GM12878 (cell line): ENCODE measurements around the gene MPPED1. TPM values are rescaled to one million over a fixed set of nuclear protein-coding genes. Genes with fewer than 3 reads are reported as not detected.

ENCODE experiments used
- ATAC-seq: fragments of 200-7000 bp; cut with Tn5 transposase; 3 replicates; pipeline ENCODE4 v1.9.1; 2020; ENCODE audit warnings: mild to moderate bottlenecking, moderate library complexity
- BruUV-seq: library from RNA; stranded (reverse); fragments of 400-500 nt; replicated peaks from 2 replicates; lab custom pipeline; 2021; lab: Mats Ljungman, UMichigan
- CTCF ChIA-PET: fragments of 300-600 bp; sonication (Branson Sonifier 250); formaldehyde crosslinking; extraction: SDS; loops from one replicate; lab custom pipeline; 2021; ENCODE audit warnings: inconsistent platforms; lab: Yijun Ruan, JAX
- POLR2A ChIA-PET: fragments of 350-600 bp; formaldehyde crosslinking; extraction: SDS; loops from one replicate; lab custom pipeline; 2021; ENCODE audit warnings: inconsistent platforms; lab: Charles Lee
- RAD21 ChIA-PET: fragments of 300-600 bp; sonication (Branson Sonifier 250); formaldehyde crosslinking; loops from one replicate; lab custom pipeline; 2023; ENCODE audit warnings: antibody characterized with exemption; ENCODE audit not compliant: unreplicated experiment; lab: Charles Lee
- SMC1A ChIA-PET: fragments of 300-600 bp; sonication (Branson Sonifier 250); formaldehyde crosslinking; loops from one replicate; lab custom pipeline; 2023; ENCODE audit not compliant: unreplicated experiment, uncharacterized antibody; lab: Charles Lee
- DNase-seq: peaks from one replicate; pipeline ENCODE4 v3.0.0-alpha.2; 2011; ENCODE audit warnings: low read depth, low spot score
- FAIRE-seq: peaks from 3 replicates; lab custom pipeline; 2011; peaks lifted over from hg19 to GRCh38; lab: Jason Lieb, UNC
- H2AFZ ChIP-seq: 2 replicates; pipeline ENCODE4 v1.6.0; 2011; ENCODE audit warnings: low read depth, low read length, control low read depth; ENCODE audit not compliant: control insufficient read depth
- H3K27ac ChIP-seq: 2 replicates; pipeline ENCODE4 v1.5.1; 2011; ENCODE audit warnings: control low read depth; ENCODE audit not compliant: control insufficient read depth, insufficient read depth
- H3K27me3 ChIP-seq, 2 experiments: replicated peaks in 1 of 2; 2 replicates each; pipeline versions ENCODE4 v1.6.0 to v1.6.1; 2011; ENCODE audit warnings: low read length in 1 of 2; ENCODE audit not compliant: control insufficient read depth in 2 of 2, insufficient read depth in 2 of 2
- H3K36me3 ChIP-seq, 2 experiments: 2 replicates each; pipeline ENCODE4 v1.5.1; 2011; ENCODE audit warnings: low read length in 1 of 2; ENCODE audit not compliant: control insufficient read depth in 2 of 2, insufficient read depth in 2 of 2
- H3K4me1 ChIP-seq: 2 replicates; pipeline ENCODE4 v1.6.1; 2011; ENCODE audit warnings: mild to moderate bottlenecking, low read length, moderate library complexity, mixed read lengths; ENCODE audit not compliant: control insufficient read depth, insufficient read depth
- H3K4me2 ChIP-seq: 2 replicates; pipeline ENCODE4 v1.6.0; 2011; ENCODE audit warnings: control low read depth; ENCODE audit not compliant: control insufficient read depth, insufficient read depth
- H3K4me3 ChIP-seq: fragments of 200-600 bp; sonication (generic); 2 replicates; pipeline ENCODE4 v1.5.1; 2016
- H3K79me2 ChIP-seq: 2 replicates; pipeline ENCODE4 v1.6.0; 2011; ENCODE audit warnings: low read length; ENCODE audit not compliant: control insufficient read depth, insufficient read depth
- H3K9ac ChIP-seq: 2 replicates; pipeline ENCODE4 v1.8.0; 2011; ENCODE audit warnings: low read length, control low read depth, mixed read lengths; ENCODE audit not compliant: control insufficient read depth, insufficient read depth
- H3K9me3 ChIP-seq: replicated peaks from 3 replicates; pipeline ENCODE4 v1.5.1; 2011; ENCODE audit warnings: mild to moderate bottlenecking, low read length; ENCODE audit not compliant: control insufficient read depth, insufficient read depth
- H4K20me1 ChIP-seq: 2 replicates; pipeline ENCODE4 v1.6.0; 2011; ENCODE audit not compliant: control insufficient read depth, insufficient read depth
- ETV6 ChIP-seq, 2 experiments: fragments of 450-650 bp in 1 of 2; IDR thresholded peaks in 1 of 2; conservative IDR thresholded peaks in 1 of 2; 2 replicates each; pipeline ENCODE4 v1.6.1; 2014; ENCODE audit warnings: antibody characterized with exemption in 1 of 2, borderline replicate concordance in 1 of 2, low read depth in 1 of 2, mild to moderate bottlenecking in 1 of 2, moderate library complexity in 1 of 2
- EZH2 ChIP-seq: IDR thresholded peaks from 2 replicates; pipeline ENCODE4 v1.6.1; 2012; ENCODE audit warnings: low read depth, mild to moderate bottlenecking, control low read depth, inconsistent platforms, low read length, borderline replicate concordance; ENCODE audit not compliant: control insufficient read depth
- FOXK2 ChIP-seq: fragments of 450-650 bp; IDR thresholded peaks from 2 replicates; pipeline ENCODE4 v1.6.1; 2017; ENCODE audit warnings: mild to moderate bottlenecking, moderate library complexity
- HDGF ChIP-seq: fragments of 450-650 bp; IDR thresholded peaks from 2 replicates; pipeline ENCODE4 v1.6.1; 2016; ENCODE audit warnings: antibody characterized with exemption
- PAX5 ChIP-seq: IDR thresholded peaks from 2 replicates; pipeline ENCODE4 v1.6.1; 2011; ENCODE audit warnings: low read depth, low read length, borderline replicate concordance
- PKNOX1 ChIP-seq: fragments of 450-650 bp; IDR thresholded peaks from 2 replicates; pipeline ENCODE4 v1.6.1; 2016; ENCODE audit warnings: mild to moderate bottlenecking
- SKIL ChIP-seq: fragments of 450-650 bp; IDR thresholded peaks from 2 replicates; pipeline ENCODE4 v1.6.1; 2017; ENCODE audit warnings: mild to moderate bottlenecking, low read depth, inconsistent platforms; ENCODE audit not compliant: poor library complexity, severe bottlenecking
- SMARCA5 ChIP-seq: fragments of 450-650 bp; IDR thresholded peaks from 2 replicates; pipeline ENCODE4 v1.6.1; 2017; ENCODE audit warnings: mild to moderate bottlenecking
- SP1 ChIP-seq: IDR thresholded peaks from one replicate; pipeline ENCODE4 v1.6.1; 2011; ENCODE audit warnings: low read depth, low read length
- SPI1 ChIP-seq: IDR thresholded peaks from 2 replicates; pipeline ENCODE4 v1.6.1; 2011; ENCODE audit warnings: low read depth, mild to moderate bottlenecking, low read length, moderate library complexity, borderline replicate concordance; ENCODE audit not compliant: insufficient read depth
- TCF7 ChIP-seq: IDR thresholded peaks from 2 replicates; pipeline ENCODE4 v1.6.1; 2014; ENCODE audit warnings: antibody characterized with exemption, borderline replicate concordance
- ZBTB11 ChIP-seq: fragments of 450-650 bp; formaldehyde crosslinking; IDR thresholded peaks from 2 replicates; pipeline ENCODE4 v1.5.0; 2022; ENCODE audit warnings: mild to moderate bottlenecking, missing genetic modification characterization
- ZNF217 ChIP-seq: fragments of 450-650 bp; IDR thresholded peaks from 2 replicates; pipeline ENCODE4 v1.6.1; 2017; ENCODE audit warnings: antibody characterized with exemption, mild to moderate bottlenecking
- ZNF274 ChIP-seq: IDR thresholded peaks from one replicate; pipeline ENCODE4 v1.8.0; 2011; ENCODE audit not compliant: insufficient read length, insufficient read depth
- ZNF384 ChIP-seq: IDR thresholded peaks from 2 replicates; pipeline ENCODE4 v1.6.1; 2012; ENCODE audit warnings: low read depth, mild to moderate bottlenecking, low read length, improper control_type of control experiment, borderline replicate concordance
- WGBS: methylation state at CpG from one replicate; pipeline ENCODE4 v1.1.6; 2016; ENCODE audit warnings: low lambda C conversion rate; ENCODE audit not compliant: insufficient replicate concordance, insufficient coverage; ENCODE audit errors: missing lambda C conversion rate; 5-methylcytosine and 5-hydroxymethylcytosine counted together
- in situ Hi-C: fragments of 300-500 bp; cut with MboI; formaldehyde crosslinking; loops from 9 replicates; pipeline ENCODE4 v1.14.3; 2018; ENCODE audit warnings: mixed read lengths
- intact Hi-C: fragments of 100-400 bp; cut with micrococcal nuclease; formaldehyde crosslinking; loops from one replicate; pipeline ENCODE4 v1.14.2; 2022; ENCODE audit not compliant: unreplicated experiment
- polyA plus RNA-seq, 11 experiments: library from polyadenylated mRNA; depleted of rRNA in 4 of 11; unstranded in 6 of 11; stranded (reverse) in 5 of 11; fragments of >200 nt; fragmentation: Nextera tagmentation in 4 of 11; fragmentation: Illumina TruSeq in 1 of 11; extraction: Ambion mirVana in 4 of 11; extraction: Trizol in 1 of 11; gene quantifications; 1 replicate in 1 of 11; 2 replicates in 10 of 11; pipeline versions ENCODE4 v1.2.1 to v1.2.3, GENCODE V29; 2011 to 2016; ENCODE audit warnings: inconsistent platforms in 2 of 11, missing spikeins in 2 of 11, low read depth in 1 of 11
- total RNA-seq, 4 experiments: library from RNA; depleted of rRNA in 3 of 4; stranded (reverse); fragments of >200 nt in 3 of 4; fragmentation: Illumina TruSeq in 1 of 4; extraction: Trizol in 1 of 4; gene quantifications; 2 replicates each; pipeline versions ENCODE4 v1.2.1 to v1.2.3, GENCODE V29; 2013 to 2021

MPPED1 gene
- total and polyA plus RNA-seq, 10 of the 15 experiments (the other 5 are each of a cell fraction or from before 2014, with no cell fraction given) = 0.11 TPM; not detected in 9

GRCh38 chr22:43435851-43436811 lies 24.3 kb downstream of the MPPED1 start (continued):
- TF ChIP-seq PAX5 (no peak), ETV6 (conservative IDR thresholded peaks at IDR 0.05 in 1 of 2, IDR thresholded peaks at IDR 0.05 in 1 of 2; ENCODE audit: borderline replicate concordance in 1 of 2, low read depth in 1 of 2) (no peak), SP1 (no peak)

- intact Hi-C loops = no loop called here
- ATAC-seq = no peak
- Histone ChIP-seq H3K79me2 (no peaks in the 10 kb centered on the region), H3K4me3 (no peak overlapping the region), H3K4me1 (no peaks in the 10 kb centered on the region), H3K27me3 (peaks cover 0 to 6% of the 10 kb centered on the region in 2 experiments; a peak in 2 of 4 replicates), H3K9ac (no peak overlapping the region), H3K36me3 (no peaks in the 10 kb centered on the region), H4K20me1 (no peaks in the 10 kb centered on the region; the same call in 1 of the 2 replicates), H3K27ac (no peak overlapping the region), H3K9me3 (no peaks in the 10 kb centered on the region), H3K4me2 (no peak overlapping the region), H2AFZ (no peak overlapping the region)
- ChIA-PET RAD21 (no interaction called here), SMC1A (no interaction called here), CTCF (no interaction called here), POLR2A (no interaction called here)
- no peak for DNase-seq
- no peak for FAIRE-seq
- in situ Hi-C loops = no loop called here
- TF ChIP-seq ZBTB11 (CRISPR knock-in tag) (no peak), EZH2 (no peak), SPI1 (no peak), ZNF384 (no peak), ZNF274 (no peak), SKIL (no peak), PKNOX1 (no peak), TCF7 (no peak), SMARCA5 (no peak), HDGF (no peak), FOXK2 (no peak), ZNF217 (no peak)
- WGBS = 12% methylated on average over 5 of the region's 5 CpGs
- no TSS peak for BruUV-seq
Measured at GRCh38 chr22:43436868-43437267, 25.1 kb downstream of the MPPED1 start.
